Hepatocyte (in vitro differentiated cells): ENCODE results near the gene CELSR2.

Source experiments
- EZH2 ChIP-seq: fragments of 200-600 bp; sonication (generic); IDR thresholded peaks from 2 replicates; pipeline ENCODE4 v1.6.1; 2016; ENCODE audit warnings: antibody characterized with exemption, mild to moderate bottlenecking, borderline replicate concordance
- EZH2phosphoT487 ChIP-seq: fragments of 200-600 bp; sonication (generic); IDR thresholded peaks from one replicate; pipeline ENCODE4 v1.6.1; 2018; ENCODE audit warnings: antibody characterized with exemption, mild to moderate bottlenecking, low read depth, moderate library complexity; ENCODE audit not compliant: unreplicated experiment, severe bottlenecking
- TF ChIP-seq, protein P1 (sequence below): fragments of 200-600 bp; sonication (generic); IDR thresholded peaks from 2 replicates; pipeline ENCODE4 v1.5.1; 2016; ENCODE audit warnings: antibody characterized with exemption, mild to moderate bottlenecking; ENCODE audit not compliant: poor library complexity

DNA sequence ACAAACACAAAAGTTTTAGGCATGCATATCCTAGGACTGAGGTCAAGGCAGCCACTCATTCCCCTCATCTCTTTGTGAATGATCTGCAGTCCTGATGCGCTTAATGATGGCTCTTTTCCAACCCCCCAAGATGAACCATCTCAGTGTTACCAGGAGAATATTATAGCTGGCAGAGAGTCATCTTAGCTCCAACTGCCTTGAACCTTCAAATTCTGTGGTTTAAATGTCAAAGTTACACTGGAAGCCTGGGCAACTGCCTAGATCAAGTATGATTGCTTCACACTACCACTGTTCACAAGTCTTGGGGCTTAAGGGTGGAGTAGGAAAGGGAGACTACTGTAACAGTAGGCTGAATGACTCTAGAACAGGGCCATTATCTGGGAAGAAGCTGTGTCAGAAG, 65.5 kb downstream of the CELSR2 start:
- TF ChIP-seq, protein P1, sequence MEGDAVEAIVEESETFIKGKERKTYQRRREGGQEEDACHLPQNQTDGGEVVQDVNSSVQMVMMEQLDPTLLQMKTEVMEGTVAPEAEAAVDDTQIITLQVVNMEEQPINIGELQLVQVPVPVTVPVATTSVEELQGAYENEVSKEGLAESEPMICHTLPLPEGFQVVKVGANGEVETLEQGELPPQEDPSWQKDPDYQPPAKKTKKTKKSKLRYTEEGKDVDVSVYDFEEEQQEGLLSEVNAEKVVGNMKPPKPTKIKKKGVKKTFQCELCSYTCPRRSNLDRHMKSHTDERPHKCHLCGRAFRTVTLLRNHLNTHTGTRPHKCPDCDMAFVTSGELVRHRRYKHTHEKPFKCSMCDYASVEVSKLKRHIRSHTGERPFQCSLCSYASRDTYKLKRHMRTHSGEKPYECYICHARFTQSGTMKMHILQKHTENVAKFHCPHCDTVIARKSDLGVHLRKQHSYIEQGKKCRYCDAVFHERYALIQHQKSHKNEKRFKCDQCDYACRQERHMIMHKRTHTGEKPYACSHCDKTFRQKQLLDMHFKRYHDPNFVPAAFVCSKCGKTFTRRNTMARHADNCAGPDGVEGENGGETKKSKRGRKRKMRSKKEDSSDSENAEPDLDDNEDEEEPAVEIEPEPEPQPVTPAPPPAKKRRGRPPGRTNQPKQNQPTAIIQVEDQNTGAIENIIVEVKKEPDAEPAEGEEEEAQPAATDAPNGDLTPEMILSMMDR: no peak
- TF ChIP-seq EZH2phosphoT487 (no peak), EZH2 (no peak)
